NCI-H69 (cell line): Measurements from ENCODE around the gene RELA.
A peak's percentile ranks its signal among the peaks of the same experiment; 100 is the strongest.
"Not testable (repeated sequence)": the region's sequence is repeated elsewhere in the genome, so short reads cannot be mapped to it uniquely, and the experiment has no call there.

Source experiments
- DNase-seq: peaks from one replicate; lab custom pipeline; 2025; lab: John Stamatoyannopoulos, UW

RELA gene

GRCh38 chr11:65662799-65663638 is at the start of gene RELA:
Gene RELA, minus strand, starts transcription at chr11:65662916. Its CDS starts 84 bp downstream, at chr11:65662832.
- DNase-seq = peak; percentile 94

- peak; percentile 99 for DNase-seq
These were observed 49.3 kb upstream of the RELA start, which contains the start of gene KAT5 for GRCh38 chr11:65711785-65712632. Gene KAT5, plus strand, starts transcription at chr11:65712252. Its CDS starts 16 bp downstream, at chr11:65712268.

- no peak for DNase-seq
These were observed 47.7 kb upstream of the RELA start for GRCh38 chr11:65710421-65710820.

GRCh38 chr11:65709661-65710060 is 46.9 kb upstream of the RELA start:
- no peak for DNase-seq

GRCh38 chr11:65708451-65708850 is 45.7 kb upstream of the RELA start:
- no peak for DNase-seq

- not testable (repeated sequence) for DNase-seq
These were observed 44.3 kb upstream of the RELA start for GRCh38 chr11:65707002-65707401.

- peak; percentile 90 for DNase-seq
These were observed 43.6 kb upstream of the RELA start for GRCh38 chr11:65706303-65706763.

GRCh38 chr11:65703846-65704245 is 41.1 kb upstream of the RELA start:
- no peak for DNase-seq

GRCh38 chr11:65701686-65702085 is 39.0 kb upstream of the RELA start:
- no peak for DNase-seq

- peak; percentile 96 for DNase-seq
These were observed 37.7 kb upstream of the RELA start for GRCh38 chr11:65700399-65700798.

GRCh38 chr11:65699306-65699705 is 36.6 kb upstream of the RELA start:
- DNase-seq = no peak

- no peak for DNase-seq
These were observed 35.5 kb upstream of the RELA start for GRCh38 chr11:65698205-65698604.

GRCh38 chr11:65696802-65697552 is 34.3 kb upstream of the RELA start:
- DNase-seq = no peak

GRCh38 chr11:65695459-65696241 is 32.9 kb upstream of the RELA start:
- peak; percentile 99 for DNase-seq

- no peak for DNase-seq
These were observed 29.7 kb upstream of the RELA start for GRCh38 chr11:65692367-65692766.

GRCh38 chr11:65691847-65692246 is 29.1 kb upstream of the RELA start:
- not testable (repeated sequence) for DNase-seq

- DNase-seq = no peak
These were observed 23.3 kb upstream of the RELA start for GRCh38 chr11:65685981-65686380.

- DNase-seq = peak; percentile 57
These were observed 20.8 kb upstream of the RELA start for GRCh38 chr11:65683480-65683879.

- no peak for DNase-seq
These were observed 17.6 kb upstream of the RELA start for GRCh38 chr11:65680192-65680743.

GRCh38 chr11:65672982-65673381 is 10.3 kb upstream of the RELA start:
- no peak for DNase-seq
